Midbrain (tissue), 1 donor: ENCODE results near the gene PHLPP1.
A peak's percentile ranks its signal among the peaks of the same experiment; 100 is the strongest.

Source experiments
- DNase-seq: peaks from one replicate; lab custom pipeline; 2025; lab: John Stamatoyannopoulos, UW

The PHLPP1 gene

DNA sequence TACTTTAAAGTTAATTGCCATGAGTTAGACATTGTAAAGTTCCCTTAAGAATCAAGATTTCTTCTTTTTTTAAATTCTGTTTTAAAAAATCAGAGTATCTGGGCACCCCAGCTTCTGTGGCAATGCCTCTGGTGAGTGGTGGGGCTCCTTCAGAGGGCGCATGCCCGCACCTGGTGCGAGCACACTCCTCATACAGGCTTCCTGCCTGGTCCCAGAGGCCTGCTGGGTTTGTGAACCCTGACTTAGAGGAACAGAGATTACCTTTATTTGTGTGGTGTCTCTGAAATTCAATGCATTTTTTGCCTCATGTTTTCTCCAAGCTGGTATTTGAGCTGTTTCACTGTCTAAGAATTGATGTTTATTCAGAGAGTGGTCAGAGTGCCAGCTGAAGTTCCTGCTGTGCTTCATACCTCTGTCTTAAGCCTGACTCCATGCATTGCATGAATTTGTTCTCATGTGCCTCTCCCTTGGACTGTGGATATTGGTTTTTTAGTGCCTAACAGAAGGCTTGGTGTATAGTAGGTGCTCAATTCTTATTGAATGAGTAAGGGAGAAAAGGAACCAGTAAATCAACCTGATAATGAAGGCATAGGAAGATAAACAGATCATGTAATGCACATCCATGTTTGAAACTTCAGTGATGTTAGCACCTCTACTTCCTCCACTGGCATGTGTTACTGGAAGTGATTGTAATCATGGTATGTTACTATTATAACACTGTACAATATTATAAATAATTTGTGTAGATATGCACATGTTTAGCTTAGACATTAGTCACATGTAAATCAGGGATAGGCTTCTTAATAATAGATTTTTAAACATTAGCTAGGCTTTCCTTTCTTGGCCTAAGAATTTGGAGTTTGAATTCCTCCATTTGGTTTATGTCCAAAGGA is 29.0 kb downstream of the PHLPP1 start:
- no peak for DNase-seq

DNA sequence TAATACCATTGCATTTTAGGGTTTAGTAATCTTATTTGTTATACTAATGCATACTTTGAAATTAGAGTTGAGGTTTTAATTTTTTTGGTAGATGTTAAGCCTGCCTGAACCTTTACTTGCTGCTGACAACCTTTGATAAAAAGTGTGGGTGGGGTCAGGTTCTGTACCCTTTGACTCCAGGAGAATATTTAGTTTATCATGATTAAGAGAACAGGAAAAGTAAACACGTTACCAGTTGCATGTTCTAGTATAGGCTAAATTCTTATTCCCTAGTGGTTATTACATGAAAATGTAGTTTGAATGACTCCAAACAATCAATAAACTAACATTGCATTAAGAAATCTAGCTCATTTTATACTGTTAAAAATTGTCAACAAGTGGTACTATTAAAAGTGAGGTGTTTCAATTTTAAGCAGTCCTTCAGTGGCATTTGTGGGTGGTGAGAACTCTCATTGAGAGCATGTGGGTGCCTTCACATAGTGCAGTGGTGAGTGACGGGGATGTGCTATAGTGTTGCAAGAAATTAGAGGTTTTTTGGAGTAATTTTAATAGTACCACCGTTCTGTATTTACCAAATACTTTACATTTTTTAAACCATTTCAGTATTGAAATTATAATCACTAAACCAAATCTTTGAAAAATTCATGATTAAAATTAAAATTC is 29.9 kb downstream of the PHLPP1 start:
- no peak for DNase-seq

GRCh38 chr18:62749389-62749788 is 34.0 kb downstream of the PHLPP1 start:
- DNase-seq: no peak

GRCh38 chr18:62751341-62751821 is 36.0 kb downstream of the PHLPP1 start:
- DNase-seq: peak; percentile 67

DNA sequence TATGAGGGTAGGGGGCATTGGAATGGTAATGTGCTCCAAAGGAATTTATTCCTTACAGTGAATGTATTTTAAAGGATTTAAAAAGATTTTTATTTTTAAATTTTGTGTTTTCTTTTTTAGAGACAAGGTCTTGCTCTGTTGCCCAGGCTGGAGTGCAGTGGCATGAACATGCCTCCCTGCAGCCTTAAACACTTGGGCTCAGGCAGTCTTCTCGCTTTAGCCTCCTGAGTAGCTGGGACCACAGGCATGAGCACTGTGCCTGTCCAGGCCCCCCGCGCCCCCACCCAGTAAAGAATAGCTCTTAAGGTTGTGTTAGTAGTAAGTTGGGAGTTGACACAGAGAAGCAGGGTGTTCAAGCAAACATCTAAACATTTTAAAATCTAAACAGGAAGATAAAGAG is 36.6 kb downstream of the PHLPP1 start:
- DNase-seq: no peak

DNA sequence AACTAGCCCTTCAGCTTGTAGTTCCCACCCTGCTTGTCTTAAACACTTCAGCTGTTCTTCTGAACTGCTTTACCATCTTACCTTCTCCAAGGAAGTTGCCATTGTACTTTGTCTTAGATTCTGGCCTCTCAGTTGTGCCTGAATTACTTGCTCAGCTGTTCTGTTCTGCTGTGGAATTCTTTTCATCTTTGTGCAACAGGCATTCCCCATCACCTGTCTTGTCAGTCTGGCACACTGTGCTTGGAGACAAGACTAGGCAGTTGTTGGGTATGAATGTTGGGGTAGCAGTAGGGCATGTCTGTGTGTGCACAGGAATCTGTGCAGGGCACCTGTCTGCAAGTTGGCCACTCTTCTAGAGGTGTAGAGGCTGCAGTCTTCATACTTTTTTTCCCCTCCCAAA is 38.7 kb downstream of the PHLPP1 start:
- no peak for DNase-seq

GRCh38 chr18:62755454-62755853 is 40.1 kb downstream of the PHLPP1 start:
- no peak for DNase-seq

DNA sequence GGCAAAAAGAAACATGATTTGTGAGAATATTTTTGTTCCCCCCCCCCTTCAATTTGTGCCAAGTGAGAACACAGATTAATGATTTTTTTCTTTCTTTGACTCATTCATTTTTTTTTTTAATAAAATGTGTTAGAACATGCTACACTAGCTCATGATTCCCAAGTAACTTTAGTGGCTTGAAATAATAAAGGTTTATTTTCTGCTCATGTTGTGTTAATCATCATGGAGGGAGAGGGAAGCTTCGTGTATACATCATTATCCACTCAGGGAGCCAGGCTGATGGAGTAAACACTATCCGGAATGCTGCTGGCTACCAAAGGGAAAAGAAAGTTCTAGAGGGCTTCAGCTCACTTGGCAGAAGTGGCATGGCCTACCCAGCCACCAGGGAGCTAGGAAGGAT is 40.6 kb downstream of the PHLPP1 start:
- DNase-seq: no peak

GRCh38 chr18:62757399-62758010 is 42.2 kb downstream of the PHLPP1 start:
- DNase-seq: no peak

GRCh38 chr18:62758591-62758990 is 43.2 kb downstream of the PHLPP1 start:
- no peak for DNase-seq

DNA sequence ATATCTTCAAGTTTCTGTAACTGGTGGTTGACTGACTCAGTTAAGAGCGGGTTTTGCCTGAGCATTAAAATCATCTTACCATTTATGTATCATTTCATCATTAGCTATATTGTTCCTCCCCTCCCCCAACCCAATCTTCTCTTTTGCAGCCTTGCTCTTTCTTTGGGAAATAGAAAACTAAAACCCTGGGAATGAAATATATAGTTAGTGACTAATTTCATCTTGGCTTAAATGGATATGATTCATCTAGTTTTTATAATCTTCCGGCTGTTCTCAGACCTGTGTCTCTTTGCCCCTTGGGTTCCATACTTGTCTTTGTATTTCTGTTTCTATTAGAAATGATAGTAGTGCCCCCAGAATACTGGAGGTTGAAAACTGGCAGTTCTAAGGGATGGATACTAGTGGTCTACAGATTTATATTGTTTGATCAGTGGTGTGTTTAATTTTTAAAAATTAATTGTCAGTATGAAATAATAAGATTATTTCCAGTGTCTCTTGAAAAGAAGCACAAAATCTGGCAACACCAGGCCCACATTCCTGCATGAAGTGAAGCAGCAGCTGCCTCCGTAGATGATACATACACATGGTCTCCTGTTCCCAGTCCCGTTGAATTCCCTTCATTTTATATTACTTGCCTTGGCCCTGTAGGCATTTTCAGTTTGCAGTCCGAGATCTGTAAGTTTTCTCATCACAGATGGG is 44.5 kb downstream of the PHLPP1 start:
- DNase-seq: no peak

- no peak for DNase-seq
These were observed 45.0 kb downstream of the PHLPP1 start for GRCh38 chr18:62760403-62760734.

GRCh38 chr18:62763101-62763521 is 47.8 kb downstream of the PHLPP1 start:
- DNase-seq: no peak

- no peak for DNase-seq
These were observed 50.9 kb downstream of the PHLPP1 start for GRCh38 chr18:62766266-62766665.

- no peak for DNase-seq
These were observed 52.0 kb downstream of the PHLPP1 start for GRCh38 chr18:62767321-62767720.

GRCh38 chr18:62767836-62768557 is 52.7 kb downstream of the PHLPP1 start:
- no peak for DNase-seq

DNA sequence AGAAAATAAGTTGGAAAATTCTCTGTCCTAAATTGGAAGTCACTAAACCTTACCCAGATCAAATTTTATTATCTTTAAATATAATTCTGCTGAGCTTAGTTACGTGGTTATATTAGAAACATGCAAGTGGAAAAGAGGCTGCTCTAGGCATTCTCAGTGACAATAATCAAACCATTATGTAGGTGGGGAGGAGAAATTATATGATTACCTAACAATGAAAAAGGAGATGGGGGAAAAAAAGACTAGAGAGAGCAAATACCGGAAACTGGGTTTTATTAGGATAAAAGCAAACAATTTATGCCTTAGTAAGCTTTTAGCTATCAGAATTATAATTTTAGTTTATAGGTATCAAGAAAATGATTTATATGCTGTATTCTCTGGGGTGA is 53.2 kb downstream of the PHLPP1 start:
- no peak for DNase-seq

- no peak for DNase-seq
These were observed 53.9 kb downstream of the PHLPP1 start for GRCh38 chr18:62769216-62769615.

- DNase-seq: no peak
These were observed 56.3 kb downstream of the PHLPP1 start for GRCh38 chr18:62771494-62772270.

DNA sequence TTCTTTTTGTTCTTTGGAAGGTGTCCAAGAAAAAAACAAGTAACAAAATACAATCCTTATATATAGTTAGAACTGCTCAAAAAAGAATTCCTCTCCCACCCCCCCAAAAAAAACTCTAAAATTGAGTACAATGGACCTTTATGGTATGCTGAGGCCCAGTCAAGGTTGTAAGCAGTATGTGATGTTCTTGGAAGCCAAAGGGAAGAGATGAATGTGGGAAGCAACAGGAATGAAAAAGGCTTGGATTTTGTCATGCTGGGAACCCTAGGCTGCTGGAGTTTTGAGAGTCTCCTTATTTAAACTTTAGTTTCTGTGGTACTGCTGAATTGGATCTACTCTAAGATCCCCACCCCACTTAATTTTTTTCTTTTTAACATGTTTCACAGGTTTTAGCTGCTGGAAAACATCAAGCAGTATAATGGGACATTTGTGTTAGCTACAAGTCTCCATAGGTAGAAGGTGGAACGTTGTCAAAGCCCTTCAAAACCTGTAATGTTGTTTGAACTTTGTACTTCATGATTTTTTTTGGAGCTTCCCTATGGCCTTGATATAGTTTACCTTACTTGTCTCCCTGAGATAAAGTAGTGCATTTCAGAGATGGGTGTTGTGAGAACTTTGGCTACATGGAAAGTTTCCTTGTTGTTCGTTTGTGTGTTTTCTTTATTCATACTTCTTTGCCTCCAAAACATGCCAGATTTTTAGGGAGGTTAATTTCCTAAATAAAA is 57.7 kb downstream of the PHLPP1 start:
- DNase-seq: no peak
